SU-DHL-6 (cell line): ENCODE results near the gene MOCOS.

Source experiments
- H2AFZ ChIP-seq: fragments of 200-600 bp; sonication (generic); 2 replicates; pipeline ENCODE4 v1.6.1; 2014; ENCODE audit warnings: low read depth, mild to moderate bottlenecking, moderate library complexity, mixed read lengths, antibody characterized with exemption, low read length; ENCODE audit not compliant: severe bottlenecking
- H3F3A ChIP-seq: fragments of 200-600 bp; shearing (Covaris generic); 2 replicates; pipeline ENCODE4 v1.6.0; 2016; ENCODE audit warnings: antibody characterized with exemption, mild to moderate bottlenecking; ENCODE audit not compliant: insufficient read depth
- H3K27ac ChIP-seq: fragments of 200-600 bp; sonication (generic); 2 replicates; pipeline ENCODE4 v1.5.1; 2016; ENCODE audit warnings: low read depth, mild to moderate bottlenecking, low read length, moderate library complexity, mixed read lengths
- H3K27me3 ChIP-seq: fragments of 200-600 bp; sonication (generic), shearing (Covaris generic); 2 replicates; pipeline ENCODE4 v1.6.0; 2014; ENCODE audit warnings: mild to moderate bottlenecking, low read length
- H3K36me3 ChIP-seq: fragments of 200-600 bp; sonication (generic); 2 replicates; pipeline ENCODE4 v1.6.1; 2014; ENCODE audit warnings: mild to moderate bottlenecking, low read length, mixed read lengths
- H3K4me2 ChIP-seq: fragments of 300-600, 200-600 bp; shearing (Covaris generic), sonication (generic); 2 replicates; pipeline ENCODE4 v1.6.0; 2014; ENCODE audit warnings: low read length, low read depth, mild to moderate bottlenecking; ENCODE audit not compliant: poor library complexity, severe bottlenecking
- H3K4me3 ChIP-seq: fragments of 200-600 bp; sonication (generic); 2 replicates; pipeline ENCODE4 v1.5.1; 2014; ENCODE audit warnings: antibody characterized with exemption, low read length, mild to moderate bottlenecking, mixed read lengths; ENCODE audit not compliant: insufficient read depth, poor library complexity, severe bottlenecking
- H3K79me2 ChIP-seq: fragments of 200-600 bp; sonication (generic); 2 replicates; pipeline ENCODE4 v1.6.1; 2014; ENCODE audit warnings: mild to moderate bottlenecking, low read length, moderate library complexity; ENCODE audit not compliant: insufficient read depth
- H3K9ac ChIP-seq: fragments of 200-600 bp; sonication (generic); 2 replicates; pipeline ENCODE4 v1.7.0; 2014; ENCODE audit warnings: mild to moderate bottlenecking, low read length
- H3K9me2 ChIP-seq: fragments of 200-600 bp; sonication (generic); replicated peaks from 2 replicates; pipeline ENCODE4 v1.6.1; 2014; ENCODE audit warnings: low read length; ENCODE audit not compliant: insufficient read depth
- H3K9me3 ChIP-seq: fragments of 200-600 bp; sonication (generic); 2 replicates; pipeline ENCODE4 v1.6.1; 2014; ENCODE audit warnings: low read length, mixed read lengths; ENCODE audit not compliant: insufficient read depth
- H4K20me1 ChIP-seq: fragments of 200-600 bp; sonication (generic); 2 replicates; pipeline ENCODE4 v1.6.1; 2014; ENCODE audit warnings: low read depth, mild to moderate bottlenecking, antibody characterized with exemption, low read length, moderate library complexity, mixed read lengths
- EZH2phosphoT487 ChIP-seq: fragments of 200-600 bp; sonication (generic), shearing (Covaris generic); conservative IDR thresholded peaks from 2 replicates; pipeline ENCODE4 v1.6.1; 2018; ENCODE audit warnings: mild to moderate bottlenecking, antibody characterized with exemption, low read length, moderate library complexity, mixed read lengths
- TF ChIP-seq, protein P1 (sequence below): fragments of 200-600 bp; sonication (generic); IDR thresholded peaks from one replicate; pipeline ENCODE4 v1.5.1; 2017; ENCODE audit warnings: antibody characterized with exemption, mild to moderate bottlenecking, low read length, moderate library complexity; ENCODE audit not compliant: insufficient read depth, poor library complexity, severe bottlenecking

Gene MOCOS

GRCh38 chr18:36189486-36189885 lies 2.2 kb downstream of the MOCOS start:
- Histone ChIP-seq H3K27ac (no peak overlapping the region), H3K9ac (no peak overlapping the region), H3K4me3 (no peak overlapping the region), H3K79me2 (no peaks in the 10 kb centered on the region), H3K36me3 (no peaks in the 10 kb centered on the region), H3K9me2 (no peaks in the 10 kb centered on the region), H2AFZ (no peak overlapping the region), H4K20me1 (no peaks in the 10 kb centered on the region), H3K9me3 (no peaks in the 10 kb centered on the region), H3K4me2 (no peak overlapping the region), H3F3A (no peaks in the 10 kb centered on the region), H3K27me3 (no peaks in the 10 kb centered on the region)
- TF ChIP-seq, protein P1, sequence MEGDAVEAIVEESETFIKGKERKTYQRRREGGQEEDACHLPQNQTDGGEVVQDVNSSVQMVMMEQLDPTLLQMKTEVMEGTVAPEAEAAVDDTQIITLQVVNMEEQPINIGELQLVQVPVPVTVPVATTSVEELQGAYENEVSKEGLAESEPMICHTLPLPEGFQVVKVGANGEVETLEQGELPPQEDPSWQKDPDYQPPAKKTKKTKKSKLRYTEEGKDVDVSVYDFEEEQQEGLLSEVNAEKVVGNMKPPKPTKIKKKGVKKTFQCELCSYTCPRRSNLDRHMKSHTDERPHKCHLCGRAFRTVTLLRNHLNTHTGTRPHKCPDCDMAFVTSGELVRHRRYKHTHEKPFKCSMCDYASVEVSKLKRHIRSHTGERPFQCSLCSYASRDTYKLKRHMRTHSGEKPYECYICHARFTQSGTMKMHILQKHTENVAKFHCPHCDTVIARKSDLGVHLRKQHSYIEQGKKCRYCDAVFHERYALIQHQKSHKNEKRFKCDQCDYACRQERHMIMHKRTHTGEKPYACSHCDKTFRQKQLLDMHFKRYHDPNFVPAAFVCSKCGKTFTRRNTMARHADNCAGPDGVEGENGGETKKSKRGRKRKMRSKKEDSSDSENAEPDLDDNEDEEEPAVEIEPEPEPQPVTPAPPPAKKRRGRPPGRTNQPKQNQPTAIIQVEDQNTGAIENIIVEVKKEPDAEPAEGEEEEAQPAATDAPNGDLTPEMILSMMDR = no peak
- no peak for TF ChIP-seq EZH2phosphoT487

GRCh38 chr18:36191286-36191685 lies 4.0 kb downstream of the MOCOS start:
- Histone ChIP-seq H3K9me2 (no peaks in the 10 kb centered on the region), H3K9ac (no peak overlapping the region), H4K20me1 (no peaks in the 10 kb centered on the region), H2AFZ (no peak overlapping the region), H3K79me2 (no peaks in the 10 kb centered on the region), H3K4me3 (no peak overlapping the region), H3K27me3 (no peaks in the 10 kb centered on the region), H3K4me2 (no peak overlapping the region), H3K27ac (no peak overlapping the region), H3F3A (no peaks in the 10 kb centered on the region), H3K9me3 (no peaks in the 10 kb centered on the region), H3K36me3 (no peaks in the 10 kb centered on the region)
- TF ChIP-seq EZH2phosphoT487 = no peak
- TF ChIP-seq, protein P1 = no peak

DNA sequence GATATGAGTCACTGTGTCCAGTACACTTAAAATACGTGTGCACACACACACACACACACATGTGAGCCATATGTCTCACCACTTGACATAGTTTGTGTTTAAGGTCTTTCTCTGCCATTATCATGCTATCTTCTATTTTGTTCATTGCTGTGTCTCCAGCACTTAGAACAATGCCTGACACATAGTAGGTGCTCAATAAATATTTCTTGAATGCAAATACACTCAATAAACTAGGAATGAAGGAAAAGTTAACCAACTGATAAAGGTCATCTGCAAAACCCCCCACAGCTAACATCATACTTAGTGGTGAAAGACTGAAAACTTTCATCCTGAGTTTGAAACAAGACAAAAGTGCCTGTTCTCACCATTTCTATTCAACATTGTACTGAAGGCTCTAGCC lies 4.4 kb downstream of the MOCOS start:
- Histone ChIP-seq H3K36me3 (no peaks in the 10 kb centered on the region), H3K79me2 (no peaks in the 10 kb centered on the region), H4K20me1 (no peaks in the 10 kb centered on the region), H3K4me2 (no peak overlapping the region), H3K27me3 (no peaks in the 10 kb centered on the region), H3K4me3 (no peak overlapping the region), H3K9ac (no peak overlapping the region), H2AFZ (no peak overlapping the region), H3F3A (no peaks in the 10 kb centered on the region), H3K9me3 (no peaks in the 10 kb centered on the region), H3K9me2 (no peaks in the 10 kb centered on the region), H3K27ac (no peak overlapping the region)
- TF ChIP-seq EZH2phosphoT487 = no peak
- TF ChIP-seq, protein P1 = no peak
